Measurements from ENCODE around the gene CEP76. TPM values are rescaled to one million over a fixed set of nuclear protein-coding genes. Genes with fewer than 3 reads are reported as not detected.

CEP76 gene
- polyA plus RNA-seq, 1 donor from 2014 or later = 21.4 TPM

DNA sequence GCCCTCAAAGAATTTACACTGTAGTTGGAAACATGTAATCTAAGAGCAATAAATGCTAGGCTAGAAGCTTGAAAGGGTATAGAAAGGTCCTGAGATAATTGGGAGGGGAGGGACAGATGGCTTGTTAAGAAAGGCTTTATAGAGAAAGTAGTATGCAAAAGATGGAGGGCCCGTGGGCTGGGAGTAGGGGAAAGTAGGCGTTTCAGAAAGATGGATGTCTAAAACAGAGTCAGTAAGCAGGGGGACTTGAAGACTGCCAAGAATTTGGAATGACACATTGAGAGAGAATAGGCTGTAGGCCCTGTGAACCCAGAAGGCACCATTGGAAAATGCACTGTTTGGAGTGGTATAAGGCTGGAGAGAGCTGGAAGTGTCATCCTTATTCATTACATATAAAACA lies 1.1 kb upstream of the CEP76 start:
- Histone ChIP-seq H3K4me2 (ENCODE audit: low read length) (peak overlapping the region; percentile 49), H4K20me1 (ENCODE audit: insufficient read depth) (no peaks in the 10 kb centered on the region), H2AFZ (ENCODE audit: low read depth, low read length) (peak overlapping the region; percentile 96), H3K4me3 (ENCODE audit: low read length) (peak overlapping the region; percentile 98), H3F3A (ENCODE audit: insufficient read depth, low read length, poor library complexity, severe bottlenecking) (peaks cover 5% of the 10 kb centered on the region), H3K27me3 (ENCODE audit: insufficient read depth, low read depth, low read length) (no peaks in the 10 kb centered on the region), H3K9me2 (ENCODE audit: insufficient read depth, low read length) (no peaks in the 10 kb centered on the region), H3K9ac (ENCODE audit: low read length) (peak overlapping the region; percentile 90), H3K27ac (ENCODE audit: low read length) (peak overlapping the region; percentile 94), H3K9me3 (ENCODE audit: low read length) (no peaks in the 10 kb centered on the region), H3K36me3 (ENCODE audit: insufficient read depth, low read length) (peaks cover 3% of the 10 kb centered on the region), H3K79me2 (replicated peaks; ENCODE audit: insufficient read depth, low read length) (peaks cover 46% of the 10 kb centered on the region)
- TF ChIP-seq TAF1 (IDR thresholded peaks at IDR 0.05; ENCODE audit: low read depth) = no peak
- no peak for TF ChIP-seq SMC3 (conservative IDR thresholded peaks at IDR 0.05; ENCODE audit: poor library complexity)
- TF ChIP-seq, protein P1, sequence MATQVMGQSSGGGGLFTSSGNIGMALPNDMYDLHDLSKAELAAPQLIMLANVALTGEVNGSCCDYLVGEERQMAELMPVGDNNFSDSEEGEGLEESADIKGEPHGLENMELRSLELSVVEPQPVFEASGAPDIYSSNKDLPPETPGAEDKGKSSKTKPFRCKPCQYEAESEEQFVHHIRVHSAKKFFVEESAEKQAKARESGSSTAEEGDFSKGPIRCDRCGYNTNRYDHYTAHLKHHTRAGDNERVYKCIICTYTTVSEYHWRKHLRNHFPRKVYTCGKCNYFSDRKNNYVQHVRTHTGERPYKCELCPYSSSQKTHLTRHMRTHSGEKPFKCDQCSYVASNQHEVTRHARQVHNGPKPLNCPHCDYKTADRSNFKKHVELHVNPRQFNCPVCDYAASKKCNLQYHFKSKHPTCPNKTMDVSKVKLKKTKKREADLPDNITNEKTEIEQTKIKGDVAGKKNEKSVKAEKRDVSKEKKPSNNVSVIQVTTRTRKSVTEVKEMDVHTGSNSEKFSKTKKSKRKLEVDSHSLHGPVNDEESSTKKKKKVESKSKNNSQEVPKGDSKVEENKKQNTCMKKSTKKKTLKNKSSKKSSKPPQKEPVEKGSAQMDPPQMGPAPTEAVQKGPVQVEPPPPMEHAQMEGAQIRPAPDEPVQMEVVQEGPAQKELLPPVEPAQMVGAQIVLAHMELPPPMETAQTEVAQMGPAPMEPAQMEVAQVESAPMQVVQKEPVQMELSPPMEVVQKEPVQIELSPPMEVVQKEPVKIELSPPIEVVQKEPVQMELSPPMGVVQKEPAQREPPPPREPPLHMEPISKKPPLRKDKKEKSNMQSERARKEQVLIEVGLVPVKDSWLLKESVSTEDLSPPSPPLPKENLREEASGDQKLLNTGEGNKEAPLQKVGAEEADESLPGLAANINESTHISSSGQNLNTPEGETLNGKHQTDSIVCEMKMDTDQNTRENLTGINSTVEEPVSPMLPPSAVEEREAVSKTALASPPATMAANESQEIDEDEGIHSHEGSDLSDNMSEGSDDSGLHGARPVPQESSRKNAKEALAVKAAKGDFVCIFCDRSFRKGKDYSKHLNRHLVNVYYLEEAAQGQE (IDR thresholded peaks at IDR 0.05; ENCODE audit: borderline replicate concordance) = no peak
- TF ChIP-seq EZH2 (IDR thresholded peaks at IDR 0.05; ENCODE audit: borderline replicate concordance, insufficient read depth, low read length, poor library complexity, severe bottlenecking) = no peak
- no peak for TF ChIP-seq EP300 (conservative IDR thresholded peaks at IDR 0.05; ENCODE audit: poor library complexity, severe bottlenecking)
- TF ChIP-seq POLR2AphosphoS5 (IDR thresholded peaks at IDR 0.05) = no peak
- no peak for TF ChIP-seq MXI1 (conservative IDR thresholded peaks at IDR 0.05; ENCODE audit: poor library complexity, severe bottlenecking)

DNA sequence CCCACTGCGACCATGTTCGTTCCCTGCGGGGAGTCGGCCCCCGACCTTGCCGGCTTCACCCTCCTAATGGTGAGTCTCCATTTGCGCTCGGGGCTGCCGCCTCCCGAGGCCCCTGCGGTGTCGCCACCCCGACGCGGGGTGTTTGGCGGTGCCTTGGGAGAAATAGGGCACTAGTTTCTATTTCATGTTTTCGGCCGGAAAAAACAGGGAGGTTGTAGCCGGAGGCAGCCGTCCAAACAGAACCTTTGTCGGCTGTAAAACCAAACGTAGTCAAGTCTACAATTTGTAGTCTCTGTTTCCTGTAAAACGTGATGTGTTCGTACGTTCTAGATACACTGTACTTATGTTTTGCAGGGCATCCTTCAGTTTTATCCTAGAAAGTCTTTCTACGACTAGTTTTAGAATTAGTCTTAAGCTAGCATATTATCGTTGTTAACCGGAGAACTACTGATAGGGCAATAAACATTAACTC lies 609 bp upstream of the CEP76 start:
- H3K9ac ChIP-seq (ENCODE audit: low read length) = peak overlapping the region; percentile 90
- H3K27me3 ChIP-seq (ENCODE audit: insufficient read depth, low read depth, low read length) = no peaks in the 10 kb centered on the region
- H3K79me2 ChIP-seq (replicated peaks; ENCODE audit: insufficient read depth, low read length) = peaks cover 46% of the 10 kb centered on the region
- peak overlapping the region; percentile 96 for H2AFZ ChIP-seq (ENCODE audit: low read depth, low read length)
- peak overlapping the region; percentile 94 for H3K27ac ChIP-seq (ENCODE audit: low read length)
- no peaks in the 10 kb centered on the region for H3K9me2 ChIP-seq (ENCODE audit: insufficient read depth, low read length)
- H4K20me1 ChIP-seq (ENCODE audit: insufficient read depth) = no peaks in the 10 kb centered on the region
- H3K4me2 ChIP-seq (ENCODE audit: low read length) = peak overlapping the region; percentile 49
- H3F3A ChIP-seq (ENCODE audit: insufficient read depth, low read length, poor library complexity, severe bottlenecking) = peaks cover 5% of the 10 kb centered on the region
- peak overlapping the region; percentile 98 for H3K4me3 ChIP-seq (ENCODE audit: low read length)
- peaks cover 7% of the 10 kb centered on the region for H3K36me3 ChIP-seq (ENCODE audit: insufficient read depth, low read length)
- no peaks in the 10 kb centered on the region for H3K9me3 ChIP-seq (ENCODE audit: low read length)
- no peak for TF ChIP-seq EZH2 (IDR thresholded peaks at IDR 0.05; ENCODE audit: borderline replicate concordance, insufficient read depth, low read length, poor library complexity, severe bottlenecking)
- no peak for TF ChIP-seq RAD21 (conservative IDR thresholded peaks at IDR 0.05)
- TF ChIP-seq MXI1 (conservative IDR thresholded peaks at IDR 0.05; ENCODE audit: poor library complexity, severe bottlenecking) = no peak
- TF ChIP-seq SMC3 (conservative IDR thresholded peaks at IDR 0.05; ENCODE audit: poor library complexity) = no peak
- TF ChIP-seq EP300 (conservative IDR thresholded peaks at IDR 0.05; ENCODE audit: poor library complexity, severe bottlenecking) = no peak
- TF ChIP-seq, protein P2, sequence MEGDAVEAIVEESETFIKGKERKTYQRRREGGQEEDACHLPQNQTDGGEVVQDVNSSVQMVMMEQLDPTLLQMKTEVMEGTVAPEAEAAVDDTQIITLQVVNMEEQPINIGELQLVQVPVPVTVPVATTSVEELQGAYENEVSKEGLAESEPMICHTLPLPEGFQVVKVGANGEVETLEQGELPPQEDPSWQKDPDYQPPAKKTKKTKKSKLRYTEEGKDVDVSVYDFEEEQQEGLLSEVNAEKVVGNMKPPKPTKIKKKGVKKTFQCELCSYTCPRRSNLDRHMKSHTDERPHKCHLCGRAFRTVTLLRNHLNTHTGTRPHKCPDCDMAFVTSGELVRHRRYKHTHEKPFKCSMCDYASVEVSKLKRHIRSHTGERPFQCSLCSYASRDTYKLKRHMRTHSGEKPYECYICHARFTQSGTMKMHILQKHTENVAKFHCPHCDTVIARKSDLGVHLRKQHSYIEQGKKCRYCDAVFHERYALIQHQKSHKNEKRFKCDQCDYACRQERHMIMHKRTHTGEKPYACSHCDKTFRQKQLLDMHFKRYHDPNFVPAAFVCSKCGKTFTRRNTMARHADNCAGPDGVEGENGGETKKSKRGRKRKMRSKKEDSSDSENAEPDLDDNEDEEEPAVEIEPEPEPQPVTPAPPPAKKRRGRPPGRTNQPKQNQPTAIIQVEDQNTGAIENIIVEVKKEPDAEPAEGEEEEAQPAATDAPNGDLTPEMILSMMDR (IDR thresholded peaks at IDR 0.05; ENCODE audit: poor library complexity, severe bottlenecking) = no peak
- TF ChIP-seq POLR2AphosphoS5 (IDR thresholded peaks at IDR 0.05) = no peak
- no peak for TF ChIP-seq TAF1 (IDR thresholded peaks at IDR 0.05; ENCODE audit: low read depth)
- TF ChIP-seq, protein P1 (IDR thresholded peaks at IDR 0.05; ENCODE audit: borderline replicate concordance) = no peak

All from neural cell (in vitro differentiated cells).